ENCODE data around the gene PALM.

DNA sequence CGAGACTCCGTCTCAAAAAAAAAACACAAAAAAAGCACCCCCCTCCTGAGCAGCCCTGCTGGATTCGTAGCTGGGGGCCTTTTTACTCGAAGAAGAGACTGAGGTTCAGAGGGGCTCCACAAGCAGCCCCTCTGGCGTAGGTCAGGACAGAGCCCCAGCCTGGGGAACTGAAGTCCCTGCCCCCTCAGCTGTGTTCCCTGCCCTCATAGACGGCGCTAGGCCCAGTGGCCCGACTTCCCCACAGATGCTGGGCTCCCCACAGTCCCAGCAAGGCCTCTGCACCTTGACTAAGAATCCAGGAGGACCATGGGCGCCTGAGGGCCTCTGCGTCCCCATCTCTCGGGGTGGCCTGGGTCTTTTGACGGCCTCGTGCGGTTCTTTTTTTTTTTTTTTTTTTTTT lies 41.1 kb downstream of the PALM start:
- TF ChIP-seq, protein P1, sequence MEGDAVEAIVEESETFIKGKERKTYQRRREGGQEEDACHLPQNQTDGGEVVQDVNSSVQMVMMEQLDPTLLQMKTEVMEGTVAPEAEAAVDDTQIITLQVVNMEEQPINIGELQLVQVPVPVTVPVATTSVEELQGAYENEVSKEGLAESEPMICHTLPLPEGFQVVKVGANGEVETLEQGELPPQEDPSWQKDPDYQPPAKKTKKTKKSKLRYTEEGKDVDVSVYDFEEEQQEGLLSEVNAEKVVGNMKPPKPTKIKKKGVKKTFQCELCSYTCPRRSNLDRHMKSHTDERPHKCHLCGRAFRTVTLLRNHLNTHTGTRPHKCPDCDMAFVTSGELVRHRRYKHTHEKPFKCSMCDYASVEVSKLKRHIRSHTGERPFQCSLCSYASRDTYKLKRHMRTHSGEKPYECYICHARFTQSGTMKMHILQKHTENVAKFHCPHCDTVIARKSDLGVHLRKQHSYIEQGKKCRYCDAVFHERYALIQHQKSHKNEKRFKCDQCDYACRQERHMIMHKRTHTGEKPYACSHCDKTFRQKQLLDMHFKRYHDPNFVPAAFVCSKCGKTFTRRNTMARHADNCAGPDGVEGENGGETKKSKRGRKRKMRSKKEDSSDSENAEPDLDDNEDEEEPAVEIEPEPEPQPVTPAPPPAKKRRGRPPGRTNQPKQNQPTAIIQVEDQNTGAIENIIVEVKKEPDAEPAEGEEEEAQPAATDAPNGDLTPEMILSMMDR (IDR thresholded peaks at IDR 0.05) = no peak
- TF ChIP-seq POLR2AphosphoS5 (IDR thresholded peaks at IDR 0.05; ENCODE audit: low read depth, low read length) = no peak
